GM18870 (cell line): ENCODE results near the gene LZTR1.
"Not testable (repeated sequence)": the region's sequence is repeated elsewhere in the genome, so short reads cannot be mapped to it uniquely, and the experiment has no call there.

Experiments used
- ATAC-seq: cut with Tn5 transposase; IDR thresholded peaks from one replicate; pipeline ENCODE4 v1.9.1; 2021; ENCODE audit warnings: moderate library complexity; ENCODE audit not compliant: unreplicated experiment

The LZTR1 gene

DNA sequence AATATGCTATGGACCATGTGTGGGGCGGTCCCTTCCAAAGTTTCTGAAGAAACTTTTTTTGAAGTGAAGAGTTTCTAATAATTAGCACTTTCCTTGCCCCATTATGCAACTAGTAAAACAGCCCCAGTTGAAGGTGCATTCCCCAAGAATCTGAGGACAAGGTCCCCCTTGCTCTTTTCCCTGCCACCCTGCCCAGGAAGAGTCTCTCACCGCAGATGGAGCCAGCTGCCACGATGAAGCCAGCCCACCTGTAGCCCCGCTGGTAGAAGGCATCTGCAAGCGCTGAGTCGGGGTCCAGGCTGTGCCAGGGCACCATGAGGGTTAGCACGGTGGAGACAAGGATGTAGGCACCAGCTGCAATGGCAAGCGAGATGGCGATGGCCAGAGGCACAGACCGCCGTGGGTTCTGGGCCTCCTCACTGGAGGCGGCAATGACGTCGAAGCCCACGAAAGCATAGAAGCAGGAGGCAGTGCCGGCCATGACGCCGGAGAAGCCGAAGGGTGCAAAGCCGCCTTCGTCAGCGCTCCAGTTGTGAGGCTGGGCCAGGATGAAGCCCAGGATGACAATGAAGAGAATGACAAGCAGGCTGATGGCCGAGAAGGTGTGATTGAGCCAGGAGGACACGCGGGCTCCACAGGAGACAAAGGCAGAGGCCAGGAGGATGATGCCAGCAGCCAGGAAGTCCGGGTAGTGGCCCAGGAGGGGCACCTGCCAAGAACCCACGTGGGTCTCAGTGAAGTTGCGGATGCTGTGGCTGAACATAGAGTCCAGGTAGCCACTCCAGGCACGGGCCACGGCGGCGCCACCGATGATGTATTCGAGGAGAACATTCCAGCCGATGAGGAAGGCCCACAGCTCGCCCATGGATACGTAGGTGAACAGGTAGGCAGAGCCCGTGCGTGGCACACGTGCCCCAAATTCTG lies 48.8 kb downstream of the LZTR1 start:
- no peak for ATAC-seq

DNA sequence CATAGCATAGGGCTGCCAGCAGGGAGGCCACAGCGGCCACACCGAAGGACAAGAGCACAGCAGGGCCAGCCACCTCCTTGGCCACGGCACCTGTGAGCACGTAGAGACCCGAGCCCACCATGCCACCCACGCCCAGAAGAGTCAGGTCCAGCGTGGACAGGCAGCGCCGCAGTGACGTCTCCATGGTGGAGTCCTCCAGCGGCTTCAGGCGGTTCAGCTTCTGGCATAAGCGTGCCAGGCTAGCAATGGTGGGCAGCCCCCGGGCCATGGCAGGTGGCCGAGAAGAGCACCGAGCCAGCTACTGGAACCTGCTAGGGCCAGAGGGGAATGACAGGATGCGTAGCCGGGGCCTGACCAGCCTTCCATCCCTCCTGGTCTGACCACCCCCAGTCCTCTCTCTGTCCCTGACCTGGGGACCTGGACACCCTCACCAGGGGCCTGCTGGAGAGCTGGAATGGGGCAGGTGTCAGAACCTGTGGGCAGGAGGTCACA lies 49.5 kb downstream of the LZTR1 start:
- ATAC-seq = no peak

DNA sequence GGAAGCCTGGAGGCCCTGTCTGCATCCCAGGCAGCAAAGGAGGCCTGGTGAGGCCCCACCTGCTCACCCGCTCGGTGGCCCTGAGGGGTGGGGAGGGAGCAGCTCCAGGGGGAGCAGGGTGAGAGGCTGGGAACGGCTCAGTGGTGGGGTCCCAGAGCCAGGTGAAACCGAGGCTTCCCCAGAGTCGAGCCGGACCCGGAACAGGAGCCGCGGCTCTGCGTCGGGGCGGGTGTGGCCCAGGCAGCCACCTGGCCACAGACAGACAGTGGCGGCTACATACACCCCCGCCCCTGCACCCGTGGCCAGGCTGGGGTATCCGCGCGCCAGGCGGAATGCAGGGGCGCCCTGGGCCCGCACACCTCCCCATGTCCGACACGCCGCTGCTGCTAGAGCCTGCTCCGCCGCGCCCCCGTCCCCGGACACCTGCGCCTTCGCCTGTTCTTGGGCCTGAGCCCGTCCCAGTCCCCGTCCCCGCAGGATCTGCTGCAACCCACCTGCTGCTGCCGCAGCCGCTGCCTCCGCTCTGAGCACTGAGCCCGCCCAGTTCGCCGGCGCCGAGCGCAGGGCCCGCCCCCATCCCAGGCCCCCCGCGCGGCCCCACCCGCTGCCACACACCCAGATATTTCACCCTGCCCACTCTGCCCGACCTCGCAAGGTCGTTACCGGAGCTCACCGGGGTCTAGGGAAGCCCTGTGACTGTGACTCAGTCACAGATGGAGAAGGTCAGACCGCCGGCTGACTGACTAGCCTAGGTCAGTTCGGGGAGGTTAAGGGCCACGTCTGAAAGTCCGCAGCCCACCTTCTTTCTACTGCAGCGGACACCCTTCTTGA lies 50.2 kb downstream of the LZTR1 start, which contains the start of gene SLC7A4:
TSS of gene SLC7A4 (minus strand) at position 525 of the 831 bp plus-strand sequence. CDS start 749 bp downstream, outside the sequence.
- no peak for ATAC-seq

DNA sequence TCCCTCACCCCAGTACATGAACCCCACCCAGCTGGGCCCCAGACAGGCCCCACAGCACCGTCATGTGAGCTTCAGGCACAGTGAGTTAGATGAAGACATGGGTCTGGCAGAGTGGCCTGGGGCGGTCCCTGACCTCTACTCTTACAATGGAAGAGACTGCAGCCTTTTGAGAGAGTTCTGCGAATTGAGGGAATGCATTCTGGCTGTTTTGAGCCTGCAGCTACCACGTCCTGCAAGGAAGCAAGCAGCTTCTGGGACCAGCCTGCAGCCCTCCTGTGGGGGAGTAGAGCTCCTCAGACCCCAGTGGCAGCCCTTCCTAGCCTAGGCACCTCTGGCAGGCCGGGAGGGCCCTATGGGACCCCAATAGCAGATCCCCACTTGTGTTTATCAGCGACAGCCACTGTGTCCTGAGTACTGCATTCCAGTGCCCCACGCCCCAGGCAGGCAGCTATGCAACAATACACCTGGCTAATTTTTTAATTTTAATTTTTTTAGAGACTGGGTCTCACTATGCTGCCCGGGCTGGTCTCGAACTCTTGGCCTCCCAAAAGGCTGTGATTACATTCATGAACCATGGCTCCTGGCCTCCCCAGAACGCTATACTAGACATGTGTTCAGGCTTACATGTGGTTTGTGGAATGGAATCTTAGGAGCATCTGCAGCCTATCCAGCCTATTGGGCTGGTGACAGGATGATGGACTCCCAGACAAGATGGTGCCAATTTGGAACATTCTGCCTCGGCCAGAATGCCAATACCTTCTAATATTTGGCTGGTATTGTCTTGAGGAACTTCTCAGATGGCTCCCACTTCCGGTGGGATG lies 51.0 kb downstream of the LZTR1 start:
- ATAC-seq = no peak

DNA sequence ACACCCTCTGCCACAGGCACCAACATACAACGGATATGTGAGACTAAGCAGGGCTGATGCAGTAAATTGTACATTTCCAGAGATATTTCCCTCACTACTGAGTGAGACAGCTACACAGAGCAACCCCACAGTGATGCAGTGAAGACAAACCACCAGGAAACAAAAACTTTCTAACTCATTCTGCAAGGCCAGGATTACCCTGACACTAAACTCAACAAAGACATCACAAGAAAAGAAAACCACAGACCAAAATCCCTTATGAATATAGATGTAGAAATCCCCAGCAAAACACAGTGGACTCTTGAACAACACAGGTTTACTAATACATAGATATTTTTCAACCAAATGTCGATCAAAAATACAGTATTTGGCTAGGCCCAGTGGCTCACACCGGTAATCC lies 51.8 kb downstream of the LZTR1 start:
- ATAC-seq = no peak

DNA sequence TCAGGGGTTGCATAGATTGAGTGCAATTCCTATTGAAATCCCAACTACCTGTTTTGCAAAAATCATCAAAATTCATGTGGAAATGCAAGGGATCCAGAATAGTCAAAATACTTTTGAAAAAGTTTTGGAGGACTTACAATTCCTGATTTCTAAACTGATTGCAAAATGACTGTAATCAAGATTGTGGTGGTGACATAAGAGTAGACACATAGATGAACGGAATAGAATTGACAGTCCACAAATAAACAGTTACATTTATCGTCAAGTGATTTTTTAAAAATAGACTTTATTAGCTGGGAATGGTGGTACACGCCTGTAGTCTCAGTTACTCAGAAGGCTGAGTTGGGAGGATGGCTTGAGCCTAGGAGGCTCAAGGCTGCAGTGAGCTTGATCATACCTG lies 52.9 kb downstream of the LZTR1 start:
- no peak for ATAC-seq

DNA sequence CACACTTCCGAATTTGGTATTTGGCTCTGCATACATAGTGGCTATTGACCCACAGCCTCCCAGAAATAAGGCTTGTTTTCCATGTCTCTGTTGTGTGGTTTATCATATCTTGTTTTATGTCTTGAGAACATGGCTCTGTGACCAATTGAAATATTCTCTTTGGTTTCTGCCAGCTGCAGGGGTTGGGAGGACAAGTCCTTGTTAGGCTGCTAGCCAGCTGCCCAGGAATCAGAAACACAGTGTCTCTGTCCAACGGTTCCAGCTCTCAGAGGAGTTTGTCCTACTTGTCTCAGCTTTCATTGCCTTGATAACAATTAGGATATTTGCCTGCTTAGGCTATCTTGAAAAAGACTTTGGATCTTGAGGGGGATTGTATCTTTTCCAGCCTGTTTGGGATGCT lies 56.3 kb downstream of the LZTR1 start:
- ATAC-seq = no peak

DNA sequence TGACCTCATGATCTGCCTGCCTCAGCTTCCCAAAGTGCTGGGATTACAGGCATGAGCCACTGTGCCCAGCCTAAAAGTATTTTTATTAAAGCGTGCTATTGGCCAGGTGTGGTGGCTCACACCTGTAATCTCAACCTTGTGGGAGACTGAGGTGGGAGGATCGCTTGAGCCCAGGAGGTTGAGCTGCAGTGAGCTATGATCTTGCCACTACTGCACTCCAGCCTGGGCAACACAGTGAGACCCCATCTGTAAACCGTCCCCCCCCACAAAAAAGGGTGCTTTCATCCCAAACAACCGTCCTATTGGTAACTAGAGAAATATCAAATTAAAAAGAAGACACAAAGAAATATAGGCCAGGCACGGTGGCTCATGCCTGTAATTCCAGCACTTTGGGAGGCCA lies 57.1 kb downstream of the LZTR1 start:
- ATAC-seq = not testable (repeated sequence)

DNA sequence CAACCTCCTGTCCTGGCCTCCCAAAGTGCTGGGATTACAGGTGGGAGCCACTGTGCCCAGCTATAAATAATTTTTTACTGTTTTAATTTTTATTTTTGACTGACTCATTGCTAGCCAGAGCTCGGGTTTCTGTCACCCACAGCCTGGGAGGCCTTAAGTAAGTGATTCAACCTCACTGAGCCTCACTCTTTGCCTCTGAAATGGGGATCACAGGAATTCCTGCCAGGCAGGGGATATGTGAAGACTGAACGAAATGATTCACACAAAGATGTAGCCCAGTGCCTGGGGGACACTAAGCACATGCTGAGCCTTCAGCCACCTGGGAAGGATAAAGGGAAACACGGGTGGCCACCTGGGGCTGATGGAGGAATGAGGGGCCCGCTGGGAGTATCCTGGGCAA lies 59.8 kb downstream of the LZTR1 start:
- no peak for ATAC-seq

DNA sequence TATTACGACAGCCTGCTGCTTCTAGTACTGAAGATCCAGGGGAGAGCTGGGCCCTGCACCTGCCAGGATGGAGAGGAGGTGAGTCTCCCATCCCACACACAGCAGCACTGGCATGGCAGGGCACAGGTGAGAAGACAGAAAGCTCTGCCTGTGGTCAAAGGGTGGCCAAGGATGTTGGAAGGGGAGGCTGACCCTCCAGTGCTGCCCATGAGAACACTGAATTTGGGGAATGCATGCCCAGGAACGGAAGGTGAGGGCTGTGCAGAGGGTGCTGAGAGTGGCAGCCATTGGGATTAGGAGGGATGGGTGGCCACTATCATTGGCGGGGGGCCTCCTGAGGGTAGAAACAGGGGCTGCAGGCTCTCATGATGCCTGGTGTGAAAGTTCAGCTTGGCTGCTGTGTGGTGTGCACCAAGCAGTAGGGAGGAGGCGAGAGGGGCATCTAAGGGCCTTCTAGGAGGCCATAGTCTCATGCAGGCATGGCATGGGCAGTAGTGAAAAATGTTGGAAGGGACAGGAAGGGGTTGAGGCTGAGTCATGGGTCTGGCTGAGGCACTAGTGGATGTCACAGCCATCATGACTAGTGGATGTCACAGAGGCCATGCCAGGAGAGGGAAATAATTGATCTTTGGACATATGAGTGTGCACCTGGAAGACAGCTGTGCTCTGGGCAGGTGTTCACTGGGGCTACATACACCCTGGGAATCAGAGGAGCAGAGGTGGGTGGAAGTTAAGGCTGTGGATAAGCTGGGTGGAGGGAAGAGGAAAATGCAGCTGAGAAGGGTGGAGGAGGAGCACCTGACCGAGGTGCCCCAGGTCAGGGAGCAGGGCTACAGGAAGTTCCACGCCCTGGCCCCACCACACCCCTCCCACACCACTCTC lies 61.1 kb downstream of the LZTR1 start:
- ATAC-seq = no peak

DNA sequence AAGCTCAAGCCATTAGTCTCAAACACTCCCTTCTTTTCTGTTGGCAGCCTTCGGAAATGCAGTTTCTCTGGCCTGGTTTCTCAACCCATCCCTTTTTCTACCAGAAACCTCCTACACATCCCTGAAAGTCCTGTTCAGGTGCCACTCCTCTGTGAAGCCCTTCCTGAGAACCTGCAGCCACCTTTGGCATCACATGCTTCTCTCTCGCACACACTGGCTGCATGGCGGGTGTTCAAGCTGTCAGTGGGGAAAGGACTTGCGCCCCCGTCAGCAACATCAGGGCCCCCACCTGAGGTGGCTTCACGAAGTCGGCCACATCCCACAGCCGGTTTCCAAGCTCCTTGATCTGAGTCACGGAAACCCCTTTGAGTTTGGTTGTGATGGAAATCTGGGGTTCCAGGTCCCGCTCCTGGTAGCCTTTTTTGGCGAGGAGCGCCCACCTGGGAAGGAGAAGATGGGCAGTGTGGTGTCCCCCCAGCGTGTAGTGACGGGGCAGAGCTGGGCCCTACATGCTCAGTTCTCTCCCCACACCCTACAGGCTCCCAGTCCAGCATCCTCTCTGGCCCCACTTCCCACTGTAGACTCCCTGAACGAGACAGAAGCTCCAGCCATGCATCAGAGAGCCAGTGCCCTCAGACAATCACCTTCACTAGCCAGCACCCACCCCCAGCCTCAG lies 61.9 kb downstream of the LZTR1 start:
- ATAC-seq = no peak

DNA sequence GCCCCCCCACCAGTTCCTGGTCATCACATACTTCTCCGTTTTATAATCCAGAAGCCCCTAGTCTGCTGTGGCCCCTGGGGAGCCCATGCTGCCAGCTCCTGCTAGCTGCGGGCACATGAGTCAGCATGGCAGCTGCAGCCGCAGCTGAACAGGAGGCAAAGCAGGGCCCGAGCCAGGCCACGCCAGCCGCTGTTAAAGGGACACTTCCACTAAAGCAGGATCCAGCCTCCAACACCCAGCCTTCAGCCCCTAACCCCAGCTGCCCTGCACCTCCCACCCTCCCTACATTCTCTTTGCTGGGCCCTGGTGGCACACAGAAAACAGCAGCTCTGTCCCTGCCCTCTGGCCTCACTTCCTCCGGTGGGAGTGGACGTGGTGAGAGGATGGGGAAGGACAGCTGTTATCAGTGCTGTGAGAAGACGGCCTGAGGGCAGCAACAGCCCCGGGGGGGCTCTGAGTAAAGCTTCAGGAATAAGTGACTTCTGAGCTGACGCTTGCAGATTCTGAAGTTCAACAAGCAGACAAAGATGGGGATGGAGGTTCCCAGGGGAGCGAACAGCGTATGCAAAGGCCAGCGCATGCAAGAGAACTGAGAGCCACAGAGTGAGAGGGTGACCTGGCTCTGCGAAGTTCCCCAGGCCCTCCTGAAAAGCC lies 63.0 kb downstream of the LZTR1 start:
- ATAC-seq = no peak

DNA sequence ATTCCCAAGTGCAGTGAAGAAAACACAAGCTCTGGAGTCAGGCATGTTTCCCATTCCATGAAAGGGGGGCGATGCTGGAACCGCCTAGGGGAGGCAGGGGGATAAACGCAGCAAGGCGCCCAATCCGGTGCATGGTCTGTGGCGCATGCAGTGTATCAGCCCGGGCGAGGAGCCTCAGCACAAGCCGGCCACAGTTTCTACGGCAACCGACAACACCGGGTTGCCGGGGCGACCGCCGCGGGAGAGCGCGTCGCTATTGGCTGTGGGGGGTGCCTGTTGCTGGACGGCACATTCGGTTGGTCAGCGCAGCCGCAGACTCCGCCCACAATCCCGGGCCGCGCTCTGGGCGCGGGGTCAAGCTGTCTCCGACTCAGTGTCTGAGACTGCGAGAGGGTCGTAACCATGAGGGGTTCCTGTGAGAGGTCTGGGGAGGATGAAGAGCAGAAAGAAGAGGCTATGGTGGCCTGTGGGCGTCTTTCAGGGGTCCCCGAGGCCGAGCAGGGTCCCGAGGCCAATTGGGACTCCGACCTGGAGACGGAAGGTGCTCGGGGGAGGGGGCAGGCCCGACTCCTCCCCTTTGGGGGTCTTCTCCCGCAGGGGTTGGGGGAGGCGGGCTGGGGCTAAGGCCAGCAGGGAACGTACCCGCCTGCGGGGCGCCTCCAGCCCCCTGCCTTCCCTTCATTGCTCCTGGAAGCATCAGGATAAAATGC lies 63.6 kb downstream of the LZTR1 start, which contains the start of gene LRRC74B:
TSS of gene LRRC74B (plus strand) at position 362 of the 710 bp plus-strand sequence. CDS start at position 403, 41 bp downstream.
- ATAC-seq = no peak

DNA sequence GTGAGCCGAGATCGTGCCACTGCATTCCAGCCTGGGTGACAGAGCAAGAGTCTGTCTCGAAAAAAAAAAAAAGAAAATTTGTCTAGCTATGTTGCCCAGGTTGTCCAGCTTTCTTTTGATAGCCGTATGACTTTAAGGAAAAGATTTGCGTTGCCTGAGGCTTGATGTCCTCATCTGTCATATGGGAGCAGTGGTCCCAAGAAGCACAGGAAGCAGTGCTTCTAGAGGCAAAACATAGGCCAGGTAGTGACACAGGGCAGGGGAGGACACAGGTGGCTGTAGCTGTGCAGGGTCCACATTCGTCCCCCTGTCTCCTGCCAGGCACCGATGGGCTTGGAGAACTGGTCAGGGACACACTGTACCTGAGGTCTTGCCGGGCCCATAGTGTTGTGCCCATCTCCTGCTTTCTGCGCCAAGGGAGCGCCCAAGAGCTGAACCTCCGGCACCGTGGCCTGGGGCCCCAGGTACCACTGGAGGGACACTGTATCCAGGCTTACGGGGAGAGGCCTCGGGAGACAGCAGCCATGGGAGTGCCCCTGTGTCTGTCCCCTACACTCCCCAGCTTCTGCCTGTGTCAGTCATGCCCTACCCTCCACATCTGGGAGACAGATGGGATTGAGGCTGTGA lies 65.1 kb downstream of the LZTR1 start:
- no peak for ATAC-seq

DNA sequence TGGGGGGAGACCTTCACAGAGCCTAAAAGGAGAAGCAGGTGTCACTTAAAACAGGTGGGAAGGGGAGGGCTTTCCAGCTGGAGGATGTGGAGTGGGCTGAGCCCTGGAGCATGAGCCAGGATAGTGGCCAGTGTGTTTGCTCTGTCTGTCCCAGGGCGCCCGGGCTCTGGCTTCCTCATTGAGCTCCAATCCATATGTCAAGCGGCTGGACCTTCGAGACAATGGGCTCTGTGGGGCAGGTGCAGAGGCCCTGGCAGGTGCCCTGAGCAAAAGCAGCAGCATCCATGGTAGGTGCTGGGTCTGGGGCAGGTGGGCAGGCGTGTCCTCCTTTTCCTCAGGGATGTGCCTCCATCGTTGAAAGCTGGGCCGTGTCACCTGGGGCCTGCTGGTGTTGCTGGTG lies 65.6 kb downstream of the LZTR1 start:
- ATAC-seq = no peak

DNA sequence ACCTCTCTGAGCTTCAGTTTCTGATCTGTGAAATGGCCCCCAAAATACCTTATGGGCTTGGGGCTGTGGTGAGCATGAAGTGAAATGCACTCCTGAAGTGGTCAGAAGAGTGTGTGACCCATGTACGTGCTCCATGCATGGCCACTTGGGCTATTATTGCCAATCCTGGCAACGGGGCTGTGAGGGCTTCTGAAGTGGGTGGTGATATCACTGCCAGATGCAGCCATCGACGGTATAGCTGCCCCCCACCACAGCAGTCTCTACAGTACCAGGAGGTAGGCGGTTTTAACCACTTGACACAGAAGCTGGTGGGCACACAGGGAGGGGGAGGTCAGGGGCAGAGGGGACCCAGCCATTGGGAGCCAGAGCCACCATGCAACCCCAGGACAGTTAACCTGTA lies 66.4 kb downstream of the LZTR1 start:
- ATAC-seq = not testable (repeated sequence)
